ENCODE results near the gene TMED4. TPM values are rescaled to one million over a fixed set of nuclear protein-coding genes. Genes with fewer than 3 reads are reported as not detected.

The TMED4 gene
- total RNA-seq, 1 donor from 2014 or later = 88.9 TPM

DNA sequence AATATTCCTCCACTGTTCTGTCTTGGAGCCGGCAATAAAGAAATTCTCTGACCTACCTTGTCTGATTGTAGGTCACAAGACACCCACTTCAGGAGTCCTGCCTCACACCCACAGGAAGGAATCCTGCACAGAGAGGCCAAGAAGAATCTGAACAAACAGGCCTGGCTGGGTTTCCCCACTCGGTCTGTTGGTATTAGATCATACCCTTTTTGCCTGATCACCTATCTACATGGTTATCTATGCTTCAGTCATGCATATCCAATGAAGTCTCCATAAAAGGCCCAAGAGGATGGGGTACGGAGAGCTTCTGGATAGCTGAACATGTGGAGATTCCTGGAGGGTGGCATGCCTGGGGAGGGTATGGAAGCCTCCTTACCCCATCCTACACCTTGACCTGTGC is 36.7 kb upstream of the TMED4 start:
- no peaks in the 10 kb centered on the region for H3K27me3 Mint-ChIP-seq (ENCODE audit: low read depth)
- H3K27ac Mint-ChIP-seq (ENCODE audit: unreplicated experiment) = no peak overlapping the region
- no peak for DNase-seq (ENCODE audit: low read depth, low spot score)
- TF ChIP-seq, protein P1, sequence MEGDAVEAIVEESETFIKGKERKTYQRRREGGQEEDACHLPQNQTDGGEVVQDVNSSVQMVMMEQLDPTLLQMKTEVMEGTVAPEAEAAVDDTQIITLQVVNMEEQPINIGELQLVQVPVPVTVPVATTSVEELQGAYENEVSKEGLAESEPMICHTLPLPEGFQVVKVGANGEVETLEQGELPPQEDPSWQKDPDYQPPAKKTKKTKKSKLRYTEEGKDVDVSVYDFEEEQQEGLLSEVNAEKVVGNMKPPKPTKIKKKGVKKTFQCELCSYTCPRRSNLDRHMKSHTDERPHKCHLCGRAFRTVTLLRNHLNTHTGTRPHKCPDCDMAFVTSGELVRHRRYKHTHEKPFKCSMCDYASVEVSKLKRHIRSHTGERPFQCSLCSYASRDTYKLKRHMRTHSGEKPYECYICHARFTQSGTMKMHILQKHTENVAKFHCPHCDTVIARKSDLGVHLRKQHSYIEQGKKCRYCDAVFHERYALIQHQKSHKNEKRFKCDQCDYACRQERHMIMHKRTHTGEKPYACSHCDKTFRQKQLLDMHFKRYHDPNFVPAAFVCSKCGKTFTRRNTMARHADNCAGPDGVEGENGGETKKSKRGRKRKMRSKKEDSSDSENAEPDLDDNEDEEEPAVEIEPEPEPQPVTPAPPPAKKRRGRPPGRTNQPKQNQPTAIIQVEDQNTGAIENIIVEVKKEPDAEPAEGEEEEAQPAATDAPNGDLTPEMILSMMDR (conservative IDR thresholded peaks at IDR 0.05) = no peak
- peaks cover 30% of the 10 kb centered on the region for H3K4me1 Mint-ChIP-seq
- no peaks in the 10 kb centered on the region for H3K9me3 Mint-ChIP-seq
- peaks cover 2% of the 10 kb centered on the region for H3K36me3 Mint-ChIP-seq (ENCODE audit: low read depth)
- H3K4me3 Mint-ChIP-seq = no peak overlapping the region

DNA sequence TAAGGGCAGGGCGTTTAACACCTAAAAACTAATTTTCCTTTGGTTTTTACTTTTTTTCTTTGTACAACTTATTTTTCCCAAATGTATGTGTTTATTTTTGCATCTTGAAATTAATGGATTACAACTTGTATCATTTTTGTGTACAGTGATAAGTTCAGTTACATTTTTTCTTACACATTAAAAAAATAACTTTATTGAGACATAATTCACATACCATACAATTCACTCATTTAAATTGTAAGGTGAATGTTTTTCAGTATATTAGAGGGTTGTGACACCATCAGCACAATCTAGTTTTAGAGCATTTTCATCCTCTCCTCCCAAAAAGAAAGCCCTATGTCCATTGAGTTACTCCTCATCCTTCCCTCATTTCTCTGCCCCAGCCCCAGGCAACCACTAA is 36.0 kb upstream of the TMED4 start:
- Mint-ChIP-seq H3K4me3 (no peak overlapping the region), H3K36me3 (ENCODE audit: low read depth) (peaks cover 2% of the 10 kb centered on the region), H3K4me1 (peaks cover 27% of the 10 kb centered on the region), H3K9me3 (no peaks in the 10 kb centered on the region), H3K27ac (ENCODE audit: unreplicated experiment) (no peak overlapping the region), H3K27me3 (ENCODE audit: low read depth) (no peaks in the 10 kb centered on the region)
- TF ChIP-seq, protein P1 (conservative IDR thresholded peaks at IDR 0.05) = no peak
- no peak for DNase-seq (ENCODE audit: low read depth, low spot score)

DNA sequence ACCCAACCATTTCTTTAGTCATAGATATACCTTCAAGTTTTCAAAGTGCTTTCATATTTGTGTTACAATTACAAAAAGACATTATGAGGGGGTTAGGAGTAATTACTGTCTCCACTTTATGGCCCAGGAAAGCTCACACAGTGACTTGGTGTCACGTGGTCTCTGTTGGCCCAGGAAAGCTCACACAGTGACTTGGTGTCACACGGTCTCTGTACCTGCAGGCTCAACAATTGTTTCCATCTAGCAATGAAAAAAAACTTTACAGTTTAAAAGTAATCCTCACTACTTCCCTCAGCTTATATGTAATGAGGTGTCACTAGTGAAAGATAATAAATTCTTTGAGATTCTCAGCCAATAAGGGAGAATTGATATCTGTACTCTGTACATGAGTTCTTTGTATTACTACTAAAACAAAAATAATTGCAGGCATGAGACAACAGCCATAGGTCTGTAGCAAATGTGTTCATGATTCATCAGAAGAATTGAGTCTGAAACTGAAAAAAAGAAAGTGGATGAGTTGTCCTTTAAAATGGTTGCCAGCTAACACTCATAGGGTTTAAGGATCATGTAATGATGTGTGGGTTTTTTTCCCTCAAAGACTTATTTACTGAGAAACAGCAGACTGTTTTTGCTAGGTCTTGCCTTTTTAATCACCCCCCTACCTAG is 35.3 kb upstream of the TMED4 start:
- no peak for DNase-seq (ENCODE audit: low read depth, low spot score)
- Mint-ChIP-seq H3K4me3 (no peak overlapping the region), H3K9me3 (no peaks in the 10 kb centered on the region), H3K27me3 (ENCODE audit: low read depth) (no peaks in the 10 kb centered on the region), H3K4me1 (peaks cover 21% of the 10 kb centered on the region), H3K27ac (ENCODE audit: unreplicated experiment) (no peak overlapping the region), H3K36me3 (ENCODE audit: low read depth) (peaks cover 2% of the 10 kb centered on the region)
- TF ChIP-seq, protein P1 (conservative IDR thresholded peaks at IDR 0.05) = no peak

DNA sequence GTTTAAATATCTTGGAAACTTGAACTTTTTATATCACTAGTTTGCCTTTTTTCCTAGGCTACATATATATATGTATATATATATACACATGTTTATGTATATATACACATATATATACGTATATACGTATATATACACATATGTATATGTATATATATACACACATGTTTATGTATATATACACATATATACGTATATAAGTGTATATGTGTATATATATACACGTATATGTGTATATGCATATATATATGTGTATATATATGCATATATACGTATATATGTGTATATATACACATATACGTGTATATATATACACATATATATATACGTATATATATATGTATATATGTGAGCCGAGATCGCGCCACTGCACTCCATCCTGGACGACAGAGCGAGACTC is 34.5 kb upstream of the TMED4 start:
- DNase-seq (ENCODE audit: low read depth, low spot score) = no peak

DNA sequence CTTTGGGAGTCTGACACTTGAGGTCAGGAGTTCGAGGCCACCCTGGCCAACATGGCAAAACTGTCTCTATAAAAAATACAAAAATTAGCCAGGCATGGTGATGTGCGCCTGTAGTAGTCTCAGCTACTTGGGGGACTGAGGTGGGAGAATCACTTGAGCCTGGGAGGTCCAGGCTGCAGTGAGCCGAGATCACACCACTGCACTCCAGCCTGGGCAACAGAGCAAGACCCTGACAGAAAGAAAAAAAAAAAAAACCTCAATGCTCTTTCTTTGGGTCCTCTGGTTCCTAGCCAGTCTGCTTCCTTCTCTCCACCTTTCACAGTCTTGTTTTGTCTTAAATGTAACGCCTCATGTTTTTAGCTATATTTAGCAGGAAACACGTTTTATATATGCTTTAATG is 33.8 kb upstream of the TMED4 start:
- peaks cover 2% of the 10 kb centered on the region for H3K36me3 Mint-ChIP-seq (ENCODE audit: low read depth)
- peaks cover 19% of the 10 kb centered on the region for H3K4me1 Mint-ChIP-seq
- H3K27ac Mint-ChIP-seq (ENCODE audit: unreplicated experiment) = no peak overlapping the region
- no peak overlapping the region for H3K4me3 Mint-ChIP-seq
- no peak for DNase-seq (ENCODE audit: low read depth, low spot score)
- TF ChIP-seq, protein P1 (conservative IDR thresholded peaks at IDR 0.05) = no peak
- H3K27me3 Mint-ChIP-seq (ENCODE audit: low read depth) = no peaks in the 10 kb centered on the region
- no peaks in the 10 kb centered on the region for H3K9me3 Mint-ChIP-seq

More for the DNA sequence above, 34.5 kb upstream of the TMED4 start:
- Mint-ChIP-seq H3K27me3 (ENCODE audit: low read depth) (no peaks in the 10 kb centered on the region), H3K4me1 (peaks cover 23% of the 10 kb centered on the region), H3K27ac (ENCODE audit: unreplicated experiment) (no peak overlapping the region), H3K36me3 (ENCODE audit: low read depth) (peaks cover 2% of the 10 kb centered on the region), H3K4me3 (no peak overlapping the region), H3K9me3 (no peaks in the 10 kb centered on the region)
- TF ChIP-seq, protein P1 (conservative IDR thresholded peaks at IDR 0.05) = no peak

All from neural crest cell (in vitro differentiated cells).